H54 (cell line): ENCODE results near the gene SFXN4.
"Not testable (repeated sequence)": the region's sequence is repeated elsewhere in the genome, so short reads cannot be mapped to it uniquely, and the experiment has no call there.

ENCODE experiments used
- DNase-seq: peaks from one replicate; pipeline ENCODE4 v3.0.0; 2011; ENCODE audit warnings: low spot score, mixed read lengths; ENCODE audit not compliant: insufficient read length
- FAIRE-seq: peaks from 3 replicates; lab custom pipeline; 2011; peaks lifted over from hg19 to GRCh38; lab: Jason Lieb, UNC
- POLR2A ChIP-seq: IDR thresholded peaks from 2 replicates; pipeline ENCODE4 v1.6.1; 2011; ENCODE audit warnings: low read depth, mild to moderate bottlenecking, low read length

Gene SFXN4

GRCh38 chr10:119140603-119141245, 24.8 kb downstream of the SFXN4 start:
- FAIRE-seq = no peak
- no peak for DNase-seq

GRCh38 chr10:119139464-119140067, 25.9 kb downstream of the SFXN4 start:
- TF ChIP-seq POLR2A = no peak
- FAIRE-seq = no peak

More at GRCh38 chr10:119140603-119141245, 24.8 kb downstream of the SFXN4 start:
- no peak for TF ChIP-seq POLR2A

GRCh38 chr10:119138346-119139306, 26.9 kb downstream of the SFXN4 start:
- no peak for TF ChIP-seq POLR2A
- no peak for FAIRE-seq
- no peak for DNase-seq

More at GRCh38 chr10:119139464-119140067, 25.9 kb downstream of the SFXN4 start:
- peak; percentile 78 for DNase-seq

- FAIRE-seq, DNase-seq: not testable (repeated sequence)
Observed at GRCh38 chr10:119137878-119138277, 27.6 kb downstream of the SFXN4 start.

GRCh38 chr10:119136084-119136483, 29.4 kb downstream of the SFXN4 start:
- DNase-seq (no peak), FAIRE-seq (no peak)
- no peak for TF ChIP-seq POLR2A

- no peak for TF ChIP-seq POLR2A
- FAIRE-seq = no peak
- DNase-seq = no peak
Observed at GRCh38 chr10:119135513-119135881, 30.0 kb downstream of the SFXN4 start.

- no peak for DNase-seq
- TF ChIP-seq POLR2A = no peak
Observed at GRCh38 chr10:119133949-119134348, 31.6 kb downstream of the SFXN4 start.

GRCh38 chr10:119132521-119133345, 32.8 kb downstream of the SFXN4 start:
- no peak for FAIRE-seq
- TF ChIP-seq POLR2A = no peak
- DNase-seq = no peak

More at GRCh38 chr10:119133949-119134348, 31.6 kb downstream of the SFXN4 start:
- FAIRE-seq = no peak

- no peak for FAIRE-seq
- TF ChIP-seq POLR2A = no peak
- peak; percentile 30 for DNase-seq
Observed at GRCh38 chr10:119131512-119132240, 33.8 kb downstream of the SFXN4 start.

- FAIRE-seq (no peak), DNase-seq (no peak)
- no peak for TF ChIP-seq POLR2A
Observed at GRCh38 chr10:119129721-119130120, 35.8 kb downstream of the SFXN4 start.

GRCh38 chr10:119125942-119126341, 39.6 kb downstream of the SFXN4 start:
- FAIRE-seq (no peak), DNase-seq (no peak)
- TF ChIP-seq POLR2A = no peak

- DNase-seq (no peak), FAIRE-seq (no peak)
- TF ChIP-seq POLR2A = no peak
Observed at GRCh38 chr10:119120875-119121274, 44.6 kb downstream of the SFXN4 start.
